H7 (cell line): ENCODE measurements around the gene TMEM243. TPM values are rescaled to one million over a fixed set of nuclear protein-coding genes. Genes with fewer than 3 reads are reported as not detected.
"Not testable (repeated sequence)": the region's sequence is repeated elsewhere in the genome, so short reads cannot be mapped to it uniquely, and the experiment has no call there.

Source experiments
- DNase-seq: peaks from one replicate; pipeline ENCODE4 v3.0.0; 2012
- H3K27me3 ChIP-seq: 2 replicates; pipeline ENCODE4 v1.6.0; 2011; ENCODE audit warnings: mild to moderate bottlenecking, low read length; ENCODE audit not compliant: control insufficient read depth, insufficient read depth
- H3K36me3 ChIP-seq: replicated peaks from 2 replicates; pipeline ENCODE4 v1.5.1; 2011; ENCODE audit warnings: low read length; ENCODE audit not compliant: control insufficient read depth, insufficient read depth
- H3K4me3 ChIP-seq: 2 replicates; pipeline ENCODE4 v1.5.1; 2011; ENCODE audit warnings: low read depth, mild to moderate bottlenecking, control low read depth, low read length, moderate library complexity; ENCODE audit not compliant: insufficient read depth
- total RNA-seq: library from RNA; depleted of rRNA; stranded (reverse); fragments of >200 nt; shearing (Covaris generic); gene quantifications from 2 replicates; pipeline ENCODE4 v1.2.3, GENCODE V29; 2014

The TMEM243 gene
- total RNA-seq, 1 experiment from 2014 or later = 25.9 TPM

GRCh38 chr7:87218796-87219544 is 562 bp downstream of the TMEM243 start:
- Histone ChIP-seq H3K36me3 (peaks cover 2% of the 10 kb centered on the region), H3K4me3 (peak overlapping the region; percentile 85), H3K27me3 (peaks cover 27% of the 10 kb centered on the region)
- peak; percentile 78 for DNase-seq

GRCh38 chr7:87217983-87218653 is 1.4 kb downstream of the TMEM243 start:
- Histone ChIP-seq H3K36me3 (peaks cover 2% of the 10 kb centered on the region), H3K4me3 (no peak overlapping the region), H3K27me3 (peaks cover 26% of the 10 kb centered on the region)
- DNase-seq = no peak

GRCh38 chr7:87216701-87217508 is 2.6 kb downstream of the TMEM243 start:
- Histone ChIP-seq H3K4me3 (no peak overlapping the region), H3K36me3 (peaks cover 2% of the 10 kb centered on the region), H3K27me3 (peaks cover 14% of the 10 kb centered on the region)
- no peak for DNase-seq

DNA sequence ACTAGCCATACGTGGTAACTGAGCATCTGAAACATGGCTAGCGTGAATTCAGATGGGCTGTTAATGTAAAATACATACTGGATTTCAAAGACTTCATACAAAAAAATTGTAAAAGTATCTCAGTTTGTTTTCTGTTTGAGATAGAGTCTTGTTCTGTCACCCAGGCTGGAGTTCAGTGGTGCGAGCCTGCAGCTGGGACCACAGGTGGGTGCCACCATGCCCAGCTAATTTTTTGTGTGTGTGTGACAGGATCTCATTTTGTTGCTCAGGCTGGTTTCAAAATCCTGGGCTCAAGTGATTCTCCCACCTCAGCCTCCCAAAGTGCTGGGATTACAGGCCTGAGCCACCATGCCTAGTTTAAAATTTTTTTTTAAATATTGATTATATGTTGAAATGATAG is 4.5 kb downstream of the TMEM243 start:
- DNase-seq = no peak
- H3K36me3 ChIP-seq = peaks cover 2% of the 10 kb centered on the region
- no peak overlapping the region for H3K4me3 ChIP-seq
- no peaks in the 10 kb centered on the region for H3K27me3 ChIP-seq

GRCh38 chr7:87213811-87214210 is 5.7 kb downstream of the TMEM243 start:
- Histone ChIP-seq H3K4me3 (no peak overlapping the region), H3K36me3 (peaks cover 2% of the 10 kb centered on the region), H3K27me3 (no peaks in the 10 kb centered on the region)
- no peak for DNase-seq

DNA sequence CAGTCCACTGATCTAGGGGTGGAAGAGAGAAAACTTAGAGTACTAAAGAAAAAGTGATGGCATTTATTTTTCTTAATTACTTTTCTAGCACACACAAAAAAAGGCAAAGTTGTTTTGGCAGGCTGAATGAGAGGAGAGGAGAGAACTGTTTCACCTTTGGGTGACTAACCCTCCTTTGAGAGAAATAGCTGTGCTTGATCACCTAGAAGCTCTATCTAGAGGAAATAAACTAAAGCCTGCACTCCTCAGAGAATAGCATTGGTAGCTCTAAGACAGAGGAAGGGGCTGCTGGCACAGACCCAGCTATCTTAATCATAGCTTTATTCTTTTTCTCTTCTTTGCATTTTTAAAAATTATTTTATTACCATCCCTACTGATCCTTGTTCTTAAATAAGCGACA is 6.3 kb downstream of the TMEM243 start:
- H3K27me3 ChIP-seq = no peaks in the 10 kb centered on the region
- peaks cover 2% of the 10 kb centered on the region for H3K36me3 ChIP-seq
- no peak overlapping the region for H3K4me3 ChIP-seq
- DNase-seq = no peak

DNA sequence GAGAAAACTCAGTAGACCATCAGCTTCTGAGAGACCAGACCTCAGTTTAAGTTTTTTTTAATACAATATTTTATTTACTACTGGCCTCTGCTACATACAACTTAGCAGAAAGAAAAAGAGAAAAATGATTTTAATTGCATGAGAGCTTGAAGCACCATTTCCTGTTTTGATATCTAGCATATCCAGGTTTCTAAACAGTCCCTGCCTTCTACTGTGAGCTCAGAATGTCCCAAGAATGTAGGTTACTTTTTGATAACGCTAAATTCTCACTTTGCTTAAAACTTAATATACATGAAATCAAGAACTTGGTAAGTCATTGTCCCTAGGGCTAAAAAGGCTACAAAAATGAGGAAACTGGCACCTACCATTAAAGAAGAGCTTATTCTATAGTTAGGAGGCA is 7.0 kb downstream of the TMEM243 start:
- no peak for DNase-seq
- no peak overlapping the region for H3K4me3 ChIP-seq

DNA sequence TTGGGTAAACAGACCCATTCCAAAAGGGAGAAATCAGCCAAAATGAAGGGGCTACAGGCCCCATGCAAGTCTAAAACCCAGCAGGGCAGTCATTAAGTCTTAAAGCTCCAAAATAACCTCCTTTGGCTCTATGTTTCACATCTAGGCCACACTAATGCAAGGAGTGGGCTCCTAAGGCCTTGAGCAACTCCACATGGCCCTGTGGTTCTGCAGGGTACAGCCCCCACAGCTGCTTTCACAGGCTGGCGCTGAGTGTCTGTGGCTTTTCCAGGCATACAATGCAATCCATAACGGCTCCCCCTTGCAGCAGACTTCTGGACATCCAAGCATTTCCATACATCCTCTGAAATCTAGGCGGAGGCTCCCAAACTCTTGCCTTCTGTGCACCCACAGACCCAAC is 9.0 kb downstream of the TMEM243 start:
- no peaks in the 10 kb centered on the region for H3K27me3 ChIP-seq
- H3K4me3 ChIP-seq = no peak overlapping the region
- peaks cover 2% of the 10 kb centered on the region for H3K36me3 ChIP-seq
- no peak for DNase-seq

More for the DNA sequence above, 7.0 kb downstream of the TMEM243 start:
- H3K36me3 ChIP-seq = peaks cover 2% of the 10 kb centered on the region
- H3K27me3 ChIP-seq = no peaks in the 10 kb centered on the region

GRCh38 chr7:87209295-87209924 is 10.1 kb downstream of the TMEM243 start:
- Histone ChIP-seq H3K27me3 (no peaks in the 10 kb centered on the region), H3K4me3 (no peak overlapping the region), H3K36me3 (peaks cover 2% of the 10 kb centered on the region)
- DNase-seq = no peak

DNA sequence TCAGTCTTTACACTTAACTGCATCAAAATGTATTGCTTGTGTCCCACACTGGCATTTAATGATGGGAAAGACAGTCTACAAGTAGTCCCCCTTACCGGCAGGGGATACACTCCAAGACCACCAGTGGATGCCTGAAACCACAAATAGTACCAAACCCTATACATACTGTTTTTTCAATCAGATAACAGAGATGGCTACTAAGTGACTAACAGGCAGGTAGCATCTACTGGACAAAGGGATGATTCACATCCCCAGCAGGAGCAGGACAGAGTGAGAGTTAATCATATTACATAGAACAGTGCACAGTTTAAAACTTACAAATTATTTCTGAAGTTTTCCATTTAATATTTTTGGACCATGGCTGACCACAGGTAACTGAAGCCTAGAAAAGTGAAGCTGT is 13.2 kb downstream of the TMEM243 start:
- DNase-seq = no peak
- no peak overlapping the region for H3K4me3 ChIP-seq
- no peaks in the 10 kb centered on the region for H3K27me3 ChIP-seq
- H3K36me3 ChIP-seq = peaks cover 4% of the 10 kb centered on the region

GRCh38 chr7:87205701-87206100 is 13.8 kb downstream of the TMEM243 start:
- H3K27me3 ChIP-seq, H3K4me3 ChIP-seq, DNase-seq, H3K36me3 ChIP-seq: not testable (repeated sequence)

DNA sequence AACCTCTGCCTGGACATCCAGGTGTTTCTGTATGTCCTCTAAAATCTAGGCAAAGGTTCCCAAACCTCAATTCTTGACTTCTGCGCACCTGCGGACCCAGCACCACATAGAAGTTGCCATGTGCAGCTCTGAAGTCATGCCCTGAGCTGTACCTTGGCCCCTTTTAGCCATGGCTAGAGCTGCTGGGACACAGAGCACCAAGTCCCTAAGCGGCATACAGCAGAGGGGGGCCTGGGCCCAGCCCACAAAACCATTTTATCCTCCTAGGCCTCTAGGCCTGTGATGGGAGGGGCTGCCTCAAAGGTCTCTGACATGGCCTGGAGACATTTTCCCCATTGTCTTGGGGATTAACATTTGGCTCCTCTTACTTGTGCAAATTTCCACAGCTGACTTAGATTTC is 14.6 kb downstream of the TMEM243 start:
- DNase-seq = no peak
- Histone ChIP-seq H3K36me3 (peaks cover 4% of the 10 kb centered on the region; the same call in 1 of the 2 replicates), H3K4me3 (no peak overlapping the region), H3K27me3 (no peaks in the 10 kb centered on the region)

DNA sequence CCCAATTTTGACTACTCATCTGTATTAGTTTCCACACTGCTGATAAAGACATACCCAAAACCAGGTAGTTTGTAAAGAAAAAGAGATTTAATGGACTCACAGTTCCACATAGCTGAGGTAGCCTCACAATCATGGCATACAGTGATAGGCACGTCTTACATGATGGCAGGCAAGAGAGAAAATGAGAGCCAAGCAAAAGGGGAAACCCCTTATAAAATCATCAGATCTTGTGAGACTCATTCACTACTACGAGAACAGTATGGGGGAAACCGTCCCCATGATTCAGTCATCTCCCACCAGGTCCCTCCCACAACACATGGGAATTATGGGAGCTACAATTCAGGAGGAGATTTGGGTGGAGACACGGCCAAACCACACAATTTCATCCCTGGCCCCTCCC is 15.6 kb downstream of the TMEM243 start:
- not testable (repeated sequence) for DNase-seq, H3K36me3 ChIP-seq, H3K27me3 ChIP-seq, H3K4me3 ChIP-seq

DNA sequence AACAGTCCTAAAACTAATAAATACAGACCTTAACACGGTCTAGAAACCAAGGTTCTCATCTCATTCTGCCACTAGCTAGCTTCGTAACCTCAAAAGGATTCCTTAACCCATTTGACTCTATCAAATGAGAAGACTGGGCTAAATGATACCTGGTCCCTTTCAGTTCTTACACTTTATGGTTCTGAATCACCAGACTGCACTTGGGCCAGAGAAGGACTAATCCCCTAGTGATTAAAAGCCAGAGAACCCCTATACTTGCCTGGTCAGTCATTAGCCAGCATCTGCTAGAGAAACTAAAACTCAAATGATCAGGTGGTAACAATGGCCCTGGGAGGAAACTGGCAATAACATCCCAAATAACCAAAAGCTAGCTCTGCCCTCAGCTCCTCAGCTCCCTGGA is 16.8 kb downstream of the TMEM243 start:
- no peaks in the 10 kb centered on the region for H3K27me3 ChIP-seq
- H3K4me3 ChIP-seq = no peak overlapping the region
- peaks cover 4% of the 10 kb centered on the region; the same call in 1 of the 2 replicates for H3K36me3 ChIP-seq
- no peak for DNase-seq
